ENCODE data around the gene UMODL1.

UMODL1 gene

GRCh38 chr21:42137191-42137904, 66.2 kb downstream of the UMODL1 start:
- no peak for DNase-seq (ENCODE audit: low read depth in 2 of 2)
- TF ChIP-seq CTCF (IDR thresholded peaks at IDR 0.05; ENCODE audit: low read depth, low read length): no peak

GRCh38 chr21:42140196-42140934, 69.2 kb downstream of the UMODL1 start:
- H3K4me3 ChIP-seq (replicated peaks in 1 of 2; ENCODE audit: low read depth in 2 of 2, low read length in 2 of 2): no peak overlapping the region
- no peak for TF ChIP-seq CTCF (IDR thresholded peaks at IDR 0.05; ENCODE audit: low read depth, low read length)
- DNase-seq (ENCODE audit: low read depth in 2 of 2): no peak

More at GRCh38 chr21:42137191-42137904, 66.2 kb downstream of the UMODL1 start:
- H3K4me3 ChIP-seq (replicated peaks in 1 of 2; ENCODE audit: low read depth in 2 of 2, low read length in 2 of 2): no peak overlapping the region

GRCh38 chr21:42141643-42142042, 70.5 kb downstream of the UMODL1 start:
- no peak for TF ChIP-seq CTCF (IDR thresholded peaks at IDR 0.05; ENCODE audit: low read depth, low read length)
- DNase-seq (ENCODE audit: low read depth in 2 of 2): no peak
- H3K4me3 ChIP-seq (replicated peaks in 1 of 2; ENCODE audit: low read depth in 2 of 2, low read length in 2 of 2): no peak overlapping the region

- H3K4me3 ChIP-seq (replicated peaks in 1 of 2; ENCODE audit: low read depth in 2 of 2, low read length in 2 of 2): no peak overlapping the region
- DNase-seq (ENCODE audit: low read depth in 2 of 2): no peak
- TF ChIP-seq CTCF (IDR thresholded peaks at IDR 0.05; ENCODE audit: low read depth, low read length): no peak
These were observed 71.0 kb downstream of the UMODL1 start for GRCh38 chr21:42142141-42142540.

GRCh38 chr21:42142627-42143026, 71.5 kb downstream of the UMODL1 start:
- no peak overlapping the region for H3K4me3 ChIP-seq (replicated peaks in 1 of 2; ENCODE audit: low read depth in 2 of 2, low read length in 2 of 2)
- DNase-seq (ENCODE audit: low read depth in 2 of 2): no peak
- no peak for TF ChIP-seq CTCF (IDR thresholded peaks at IDR 0.05; ENCODE audit: low read depth, low read length)

GRCh38 chr21:42143111-42143510, 72.0 kb downstream of the UMODL1 start:
- no peak for TF ChIP-seq CTCF (IDR thresholded peaks at IDR 0.05; ENCODE audit: low read depth, low read length)
- DNase-seq (ENCODE audit: low read depth in 2 of 2): no peak
- no peak overlapping the region for H3K4me3 ChIP-seq (replicated peaks in 1 of 2; ENCODE audit: low read depth in 2 of 2, low read length in 2 of 2)
